EH (cell line): ENCODE data around the gene ZNF66.
"Not testable (repeated sequence)": the region's sequence is repeated elsewhere in the genome, so short reads cannot be mapped to it uniquely, and the experiment has no call there.

Experiments used
- DNase-seq: peaks from one replicate; pipeline ENCODE4 v3.0.0-alpha.2; 2015; ENCODE audit warnings: low read depth

ZNF66 gene

GRCh38 chr19:20776083-20777076 is at the start of gene ZNF66:
Gene ZNF66 (plus strand): TSS chr19:20776304. CDS start chr19:20776448, 144 bp downstream.
- peak; percentile 96 for DNase-seq

GRCh38 chr19:20750169-20750568 is 25.9 kb upstream of the ZNF66 start:
- not testable (repeated sequence) for DNase-seq

- not testable (repeated sequence) for DNase-seq
These were observed 23.8 kb upstream of the ZNF66 start for GRCh38 chr19:20752291-20752690.

GRCh38 chr19:20769225-20769736 is 6.8 kb upstream of the ZNF66 start:
- not testable (repeated sequence) for DNase-seq

GRCh38 chr19:20787786-20788185 is 11.7 kb downstream of the ZNF66 start:
- no peak for DNase-seq

- no peak for DNase-seq
These were observed 15.7 kb downstream of the ZNF66 start for GRCh38 chr19:20791806-20792205.

- not testable (repeated sequence) for DNase-seq
These were observed 30.5 kb downstream of the ZNF66 start for GRCh38 chr19:20806311-20807262.

GRCh38 chr19:20840371-20840770 is 64.3 kb downstream of the ZNF66 start:
- DNase-seq = no peak
